ENCODE results near the gene PAM.

DNA sequence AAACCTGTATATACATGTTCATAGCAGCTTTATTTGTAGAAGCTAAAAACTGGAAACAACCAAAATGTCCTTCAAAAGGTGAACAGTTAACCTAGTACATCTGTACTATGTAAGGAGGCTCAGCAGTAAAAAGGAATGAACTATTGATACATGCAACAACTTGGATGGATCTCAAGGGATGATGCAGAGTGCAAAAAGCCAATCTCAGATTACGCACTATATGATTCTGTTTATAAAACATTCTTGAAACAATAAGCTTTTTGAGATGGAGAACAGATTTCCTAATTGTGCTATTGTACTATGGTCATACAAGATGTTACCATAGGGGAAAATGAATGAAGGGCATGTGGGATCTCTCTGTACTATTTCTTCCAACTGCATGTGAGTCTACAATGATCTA, 88.9 kb downstream of the PAM start:
- TF ChIP-seq, protein P1, sequence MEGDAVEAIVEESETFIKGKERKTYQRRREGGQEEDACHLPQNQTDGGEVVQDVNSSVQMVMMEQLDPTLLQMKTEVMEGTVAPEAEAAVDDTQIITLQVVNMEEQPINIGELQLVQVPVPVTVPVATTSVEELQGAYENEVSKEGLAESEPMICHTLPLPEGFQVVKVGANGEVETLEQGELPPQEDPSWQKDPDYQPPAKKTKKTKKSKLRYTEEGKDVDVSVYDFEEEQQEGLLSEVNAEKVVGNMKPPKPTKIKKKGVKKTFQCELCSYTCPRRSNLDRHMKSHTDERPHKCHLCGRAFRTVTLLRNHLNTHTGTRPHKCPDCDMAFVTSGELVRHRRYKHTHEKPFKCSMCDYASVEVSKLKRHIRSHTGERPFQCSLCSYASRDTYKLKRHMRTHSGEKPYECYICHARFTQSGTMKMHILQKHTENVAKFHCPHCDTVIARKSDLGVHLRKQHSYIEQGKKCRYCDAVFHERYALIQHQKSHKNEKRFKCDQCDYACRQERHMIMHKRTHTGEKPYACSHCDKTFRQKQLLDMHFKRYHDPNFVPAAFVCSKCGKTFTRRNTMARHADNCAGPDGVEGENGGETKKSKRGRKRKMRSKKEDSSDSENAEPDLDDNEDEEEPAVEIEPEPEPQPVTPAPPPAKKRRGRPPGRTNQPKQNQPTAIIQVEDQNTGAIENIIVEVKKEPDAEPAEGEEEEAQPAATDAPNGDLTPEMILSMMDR (optimal IDR thresholded peaks at IDR 0.05 in 1 of 3, IDR thresholded peaks at IDR 0.05 in 1 of 3, conservative IDR thresholded peaks at IDR 0.05 in 1 of 3; ENCODE audit: extremely low read depth in 1 of 3, insufficient read depth in 2 of 3, low read length in 3 of 3) = no peak
- no peak for TF ChIP-seq EZH2 (IDR thresholded peaks at IDR 0.05; ENCODE audit: low read length)
